ENCODE results near the gene FOXR1. TPM values are rescaled to one million over a fixed set of nuclear protein-coding genes. Genes with fewer than 3 reads are reported as not detected.

Gene FOXR1
- total RNA-seq, 1 donor from 2014 or later = not detected

- Mint-ChIP-seq H3K4me3 (ENCODE audit: low read depth) (peak overlapping the region; percentile 75), H3K27me3 (peaks cover 4% of the 10 kb centered on the region)
Measured at GRCh38 chr11:119028346-119029068, 56.9 kb downstream of the FOXR1 start.

GRCh38 chr11:119029069-119029339, 57.4 kb downstream of the FOXR1 start:
- H3K4me1 Mint-ChIP-seq (ENCODE audit: low read depth) = peaks cover 27% of the 10 kb centered on the region
- no peak for TF ChIP-seq CTCF (IDR thresholded peaks at IDR 0.05; ENCODE audit: unreplicated experiment)
- H3K9me3 Mint-ChIP-seq (ENCODE audit: low read depth) = no peaks in the 10 kb centered on the region
- peak overlapping the region; percentile 75 for H3K4me3 Mint-ChIP-seq (ENCODE audit: low read depth)
- H3K27ac Mint-ChIP-seq = peak overlapping the region; percentile 94
- peaks cover 4% of the 10 kb centered on the region for H3K27me3 Mint-ChIP-seq
- H3K36me3 Mint-ChIP-seq (ENCODE audit: insufficient read depth) = peaks cover 5% of the 10 kb centered on the region
- no peak for DNase-seq (ENCODE audit: low spot score, unreplicated experiment)

More at GRCh38 chr11:119028346-119029068, 56.9 kb downstream of the FOXR1 start:
- no peak for DNase-seq (ENCODE audit: low spot score, unreplicated experiment)
- Mint-ChIP-seq H3K36me3 (ENCODE audit: insufficient read depth) (peaks cover 6% of the 10 kb centered on the region), H3K9me3 (ENCODE audit: low read depth) (no peaks in the 10 kb centered on the region), H3K4me1 (ENCODE audit: low read depth) (peaks cover 27% of the 10 kb centered on the region), H3K27ac (peak overlapping the region; percentile 94)
- TF ChIP-seq CTCF (IDR thresholded peaks at IDR 0.05; ENCODE audit: unreplicated experiment) = no peak

- Mint-ChIP-seq H3K27me3 (peaks cover 4% of the 10 kb centered on the region), H3K27ac (peak overlapping the region; percentile 94), H3K4me1 (ENCODE audit: low read depth) (peaks cover 27% of the 10 kb centered on the region), H3K36me3 (ENCODE audit: insufficient read depth) (peaks cover 3% of the 10 kb centered on the region), H3K4me3 (ENCODE audit: low read depth) (peak overlapping the region; percentile 75), H3K9me3 (ENCODE audit: low read depth) (no peaks in the 10 kb centered on the region)
- no peak for TF ChIP-seq CTCF (IDR thresholded peaks at IDR 0.05; ENCODE audit: unreplicated experiment)
- DNase-seq (ENCODE audit: low spot score, unreplicated experiment) = no peak
Measured at GRCh38 chr11:119029340-119030028, 57.9 kb downstream of the FOXR1 start.

GRCh38 chr11:119030029-119030328, 58.4 kb downstream of the FOXR1 start:
- TF ChIP-seq CTCF (IDR thresholded peaks at IDR 0.05; ENCODE audit: unreplicated experiment) = no peak
- peaks cover 27% of the 10 kb centered on the region for H3K4me1 Mint-ChIP-seq (ENCODE audit: low read depth)
- peaks cover 4% of the 10 kb centered on the region for H3K27me3 Mint-ChIP-seq
- peak overlapping the region; percentile 94 for H3K27ac Mint-ChIP-seq
- no peak for DNase-seq (ENCODE audit: low spot score, unreplicated experiment)
- peak overlapping the region; percentile 75 for H3K4me3 Mint-ChIP-seq (ENCODE audit: low read depth)
- no peaks in the 10 kb centered on the region for H3K9me3 Mint-ChIP-seq (ENCODE audit: low read depth)
- H3K36me3 Mint-ChIP-seq (ENCODE audit: insufficient read depth) = peaks cover 2% of the 10 kb centered on the region

GRCh38 chr11:119030329-119031047, 58.9 kb downstream of the FOXR1 start, which contains the start of gene SLC37A4:
SLC37A4 (minus strand) TSS chr11:119030877.
- Mint-ChIP-seq H3K36me3 (ENCODE audit: insufficient read depth) (peaks cover 2% of the 10 kb centered on the region), H3K27ac (peak within 1 kb of the TSS; percentile 94), H3K4me3 (ENCODE audit: low read depth) (peak within 1 kb of the TSS; percentile 75), H3K4me1 (ENCODE audit: low read depth) (peaks cover 27% of the 10 kb centered on the region), H3K9me3 (ENCODE audit: low read depth) (no peaks in the 10 kb centered on the region), H3K27me3 (peaks cover 4% of the 10 kb centered on the region)
- peak; percentile 98 for DNase-seq (ENCODE audit: low spot score, unreplicated experiment)
- TF ChIP-seq CTCF (IDR thresholded peaks at IDR 0.05; ENCODE audit: unreplicated experiment) = peak; percentile 86

Data from progenitor cell of endocrine pancreas (in vitro differentiated cells).